Loucy (cell line): Measurements from ENCODE around the gene SYNJ2.

Experiments
- CTCF ChIP-seq: fragments of 200-600 bp; sonication (generic); conservative IDR thresholded peaks from 2 replicates; pipeline ENCODE4 v1.5.1; 2014; ENCODE audit warnings: mild to moderate bottlenecking, antibody characterized with exemption, low read length
- EZH2phosphoT487 ChIP-seq: fragments of 200-600 bp; IDR thresholded peaks from 2 replicates; pipeline ENCODE4 v1.6.1; 2018; ENCODE audit warnings: antibody characterized with exemption, mild to moderate bottlenecking, moderate library complexity, borderline replicate concordance

- no peak for TF ChIP-seq CTCF
- no peak for TF ChIP-seq EZH2phosphoT487
Measured at GRCh38 chr6:158121335-158121734, 139.7 kb downstream of the SYNJ2 start.
